Amygdala (tissue), 56 donors: ENCODE measurements around the gene LRRC34.
A peak's percentile ranks its signal among the peaks of the same experiment; 100 is the strongest.

Experiments
- DNase-seq, 56 donors: peaks; one replicate each; lab custom pipeline; 2025; lab: John Stamatoyannopoulos, UW

LRRC34 gene

GRCh38 chr3:169815590-169816150 lies 3.0 kb upstream of the LRRC34 start:
- no peak for DNase-seq

GRCh38 chr3:169813757-169814517 lies 1.2 kb upstream of the LRRC34 start:
- peak in 4 of 56 donors; percentile 2 to 5 (median 2) for DNase-seq

GRCh38 chr3:169813278-169813677 lies 574 bp upstream of the LRRC34 start:
- DNase-seq = no peak

- peak in 20 of 56 donors; percentile 3 to 56 (median 19) for DNase-seq
These were observed 923 bp downstream of the LRRC34 start for GRCh38 chr3:169811631-169812331.

GRCh38 chr3:169809230-169809795 lies 3.4 kb downstream of the LRRC34 start:
- DNase-seq = no peak

GRCh38 chr3:169804681-169805080 lies 8.0 kb downstream of the LRRC34 start:
- no peak for DNase-seq

GRCh38 chr3:169792359-169792758 lies 20.3 kb downstream of the LRRC34 start:
- DNase-seq = no peak

GRCh38 chr3:169790687-169791429 lies 21.8 kb downstream of the LRRC34 start:
- DNase-seq = no peak

GRCh38 chr3:169790219-169790618 lies 22.5 kb downstream of the LRRC34 start:
- no peak for DNase-seq

- no peak for DNase-seq
These were observed 24.9 kb downstream of the LRRC34 start for GRCh38 chr3:169787791-169788190.

GRCh38 chr3:169787120-169787519 lies 25.6 kb downstream of the LRRC34 start:
- DNase-seq = no peak

GRCh38 chr3:169781209-169781855 lies 31.4 kb downstream of the LRRC34 start:
- DNase-seq = no peak

GRCh38 chr3:169780742-169781141 lies 32.0 kb downstream of the LRRC34 start:
- no peak for DNase-seq

GRCh38 chr3:169777822-169778221 lies 34.9 kb downstream of the LRRC34 start:
- no peak for DNase-seq

- DNase-seq = no peak
These were observed 38.5 kb downstream of the LRRC34 start for GRCh38 chr3:169774186-169774585.

GRCh38 chr3:169772897-169773816 lies 39.5 kb downstream of the LRRC34 start, which contains the start of gene MYNN:
Gene MYNN (plus strand): TSS chr3:169773396. CDS start chr3:169774296, 900 bp downstream.
- DNase-seq = peak; percentile 65 to 95 (median 87)

GRCh38 chr3:169772305-169772896 lies 40.3 kb downstream of the LRRC34 start:
- DNase-seq = peak in 44 of 56 donors; percentile 30 to 89 (median 74)
